ENCODE data around the gene RGS21.

The RGS21 gene

DNA sequence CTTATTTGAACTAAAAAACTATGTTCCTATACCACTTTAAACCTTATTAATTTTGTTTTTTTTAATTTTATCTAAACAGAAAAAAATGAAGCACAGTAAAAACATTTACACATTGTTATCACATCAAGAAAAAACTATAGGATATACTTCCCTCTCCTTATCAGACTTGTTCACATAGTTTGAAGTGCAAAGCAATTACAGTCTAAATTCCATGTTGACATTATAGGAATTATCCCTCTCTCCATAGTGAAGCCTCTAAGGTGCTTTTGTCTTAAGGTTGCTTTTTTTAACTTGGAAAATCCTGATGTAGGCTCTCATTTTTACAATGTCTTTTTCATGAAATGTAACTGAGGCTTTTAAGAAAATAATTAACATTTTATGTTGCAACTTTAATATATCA, 85.8 kb downstream of the RGS21 start:
- no peaks in the 10 kb centered on the region for H3K9me3 Mint-ChIP-seq
- no peaks in the 10 kb centered on the region for H3K27me3 Mint-ChIP-seq
- no peaks in the 10 kb centered on the region for H3K4me1 Mint-ChIP-seq (ENCODE audit: low read depth)

DNA sequence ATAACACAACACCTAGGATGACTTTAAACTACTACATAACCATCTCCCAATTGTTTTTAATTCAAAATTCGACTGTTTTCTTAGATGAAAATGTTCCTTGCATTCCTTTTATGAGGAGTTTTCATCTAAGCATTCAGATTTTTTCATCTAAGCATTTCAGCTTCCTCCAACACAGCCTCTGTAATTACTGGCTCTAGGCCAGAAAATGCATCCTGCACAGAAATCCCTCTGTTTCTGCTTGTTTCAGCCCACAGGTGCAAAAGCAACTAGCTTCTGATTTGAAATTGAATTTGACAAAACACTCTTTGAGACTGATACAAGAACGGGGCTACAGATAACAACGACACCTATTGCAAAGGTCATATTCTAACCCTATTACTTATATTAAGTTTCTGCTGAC, 90.4 kb downstream of the RGS21 start:
- Mint-ChIP-seq H3K36me3 (ENCODE audit: low read depth) (no peaks in the 10 kb centered on the region), H3K27me3 (no peaks in the 10 kb centered on the region), H3K27ac (no peak overlapping the region)

More for the DNA sequence above, 85.8 kb downstream of the RGS21 start:
- Mint-ChIP-seq H3K4me3 (no peak overlapping the region), H3K36me3 (ENCODE audit: low read depth) (no peaks in the 10 kb centered on the region), H3K27ac (no peak overlapping the region)

More for the DNA sequence above, 90.4 kb downstream of the RGS21 start:
- no peaks in the 10 kb centered on the region for H3K4me1 Mint-ChIP-seq (ENCODE audit: low read depth)
- no peak overlapping the region for H3K4me3 Mint-ChIP-seq
- H3K9me3 Mint-ChIP-seq: no peaks in the 10 kb centered on the region

Measured in stimulated activated naive CD8-positive, alpha-beta T cell treated with anti-CD3 and anti-CD28 coated beads, Interleukin-15, Interleukin-2, amounts not matched to agents 100 ng/mL and 50 ng/mL, for 24 hours (primary cell).